HCT116 (cell line): ENCODE measurements around the gene GALNT17. TPM values are rescaled to one million over a fixed set of nuclear protein-coding genes. Genes with fewer than 3 reads are reported as not detected.

Source experiments
- ATAC-seq: fragments of 200-7000 bp; cut with Tn5 transposase; 2 replicates; pipeline ENCODE4 v1.9.1; 2020; ENCODE audit warnings: mild to moderate bottlenecking, moderate library complexity
- BruUV-seq: library from RNA; stranded (reverse); fragments of 400-500 nt; replicated peaks from 2 replicates; lab custom pipeline; 2021; lab: Mats Ljungman, UMichigan
- CTCF ChIA-PET: fragments of 300-600 bp; sonication (Branson Sonifier 250); formaldehyde crosslinking; loops from one replicate; lab custom pipeline; 2021; ENCODE audit warnings: antibody characterized with exemption; lab: Charles Lee
- POLR2A ChIA-PET: fragments of 300-600, 350-600 bp; sonication (Branson Sonifier 250); formaldehyde crosslinking; loops from one replicate; lab custom pipeline; 2021; ENCODE audit warnings: antibody characterized with exemption; lab: Charles Lee
- RAD21 ChIA-PET, 2 experiments: fragments of 300-600 bp; sonication (Branson Sonifier 250); formaldehyde crosslinking; loops; one replicate each; lab custom pipeline; 2023; ENCODE audit warnings: low total read pairs in 2 of 2; ENCODE audit not compliant: uncharacterized antibody in 2 of 2, unreplicated experiment in 2 of 2, low non-redundant PET in 1 of 2; lab: Charles Lee
- DNase-seq: peaks from one replicate; pipeline ENCODE4 v3.0.0-alpha.2; 2010; ENCODE audit warnings: low read depth, low spot score
- H2AFZ ChIP-seq: fragments of 200-600 bp; shearing (Covaris generic), sonication (generic); 2 replicates; pipeline ENCODE4 v1.6.1; 2017; ENCODE audit warnings: low read depth, mixed run types, mixed read lengths, antibody characterized with exemption, low read length; ENCODE audit not compliant: poor library complexity, severe bottlenecking
- H3K27ac ChIP-seq: 2 replicates; pipeline ENCODE4 v1.5.1; 2012; ENCODE audit warnings: low read depth, low read length
- H3K27me3 ChIP-seq: fragments of 200-600 bp; sonication (generic); 2 replicates; pipeline ENCODE4 v1.6.1; 2016; ENCODE audit warnings: mixed run types, low read length, mixed read lengths; ENCODE audit not compliant: insufficient read depth
- H3K36me3 ChIP-seq, 2 experiments: fragments of 200-500 bp in 1 of 2; fragments of 200-600 bp in 1 of 2; sonication (Bioruptor generic) in 1 of 2; sonication (generic) in 1 of 2; 2 replicates each; pipeline versions ENCODE4 v1.5.1 to v1.6.1; 2014 to 2016; ENCODE audit warnings: low read length in 2 of 2, inconsistent platforms in 1 of 2, mixed read lengths in 1 of 2, mixed run types in 1 of 2; ENCODE audit not compliant: insufficient read depth in 2 of 2, control insufficient read depth in 1 of 2
- H3K4me1 ChIP-seq, 2 experiments: fragments of 200-600 bp in 1 of 2; sonication (generic) in 1 of 2; 2 replicates each; pipeline versions ENCODE4 v1.5.1 to v1.6.1; 2012 to 2017; ENCODE audit warnings: low read length in 2 of 2, inconsistent platforms in 1 of 2, mild to moderate bottlenecking in 1 of 2, mixed read lengths in 1 of 2, mixed run types in 1 of 2, moderate library complexity in 1 of 2; ENCODE audit not compliant: insufficient read depth in 2 of 2, control insufficient read depth in 1 of 2
- H3K4me2 ChIP-seq: fragments of 200-600 bp; sonication (generic); 2 replicates; pipeline ENCODE4 v1.6.1; 2017; ENCODE audit warnings: mixed run types, low read length, mixed read lengths
- H3K4me3 ChIP-seq, 2 experiments: fragments of 200-600 bp in 1 of 2; sonication (generic) in 1 of 2; replicated peaks in 1 of 2; 2 replicates each; pipeline ENCODE4 v1.5.1; 2011 to 2016; ENCODE audit warnings: low read length in 2 of 2, control low read depth in 1 of 2, low read depth in 1 of 2, mild to moderate bottlenecking in 1 of 2, mixed read lengths in 1 of 2, mixed run types in 1 of 2
- H3K79me2 ChIP-seq: fragments of 200-600 bp; sonication (generic); 2 replicates; pipeline ENCODE4 v1.6.1; 2017; ENCODE audit warnings: mild to moderate bottlenecking, mixed run types, low read length, moderate library complexity, mixed read lengths; ENCODE audit not compliant: insufficient read depth
- H3K9ac ChIP-seq: fragments of 200-600 bp; sonication (generic); 2 replicates; pipeline ENCODE4 v1.6.1; 2016; ENCODE audit warnings: low read length, mixed read lengths
- H3K9me2 ChIP-seq: fragments of 200-600 bp; sonication (generic), shearing (Covaris generic); 2 replicates; pipeline ENCODE4 v1.6.1; 2017; ENCODE audit warnings: mixed run types, mild to moderate bottlenecking, moderate library complexity; ENCODE audit not compliant: insufficient read depth
- H3K9me3 ChIP-seq, 2 experiments: fragments of 200-500 bp in 1 of 2; fragments of 200-600 bp in 1 of 2; sonication (Bioruptor generic) in 1 of 2; sonication (generic) in 1 of 2; 2 replicates each; pipeline ENCODE4 v1.6.1; 2014 to 2017; ENCODE audit warnings: low read length in 2 of 2, mixed read lengths in 2 of 2, inconsistent platforms in 1 of 2, low read depth in 1 of 2, mild to moderate bottlenecking in 1 of 2, mixed run types in 1 of 2, moderate library complexity in 1 of 2; ENCODE audit not compliant: control insufficient read depth in 1 of 2, insufficient read depth in 1 of 2
- H4K20me1 ChIP-seq: fragments of 200-600 bp; sonication (generic), shearing (Covaris generic); 2 replicates; pipeline ENCODE4 v1.6.1; 2017; ENCODE audit warnings: mixed run types, mild to moderate bottlenecking, moderate library complexity; ENCODE audit not compliant: insufficient read depth
- ELF1 ChIP-seq: IDR thresholded peaks from 2 replicates; pipeline ENCODE4 v1.6.1; 2012; ENCODE audit warnings: low read depth, borderline replicate concordance
- EZH2 ChIP-seq: fragments of 200-600 bp; sonication (generic); IDR thresholded peaks from 2 replicates; pipeline ENCODE4 v1.6.1; 2017; ENCODE audit warnings: antibody characterized with exemption, mixed run types
- POLR2AphosphoS5 ChIP-seq: IDR thresholded peaks from 2 replicates; pipeline ENCODE4 v1.6.1; 2011; ENCODE audit warnings: mild to moderate bottlenecking, low read depth, low read length, moderate library complexity
- RAD21 ChIP-seq: IDR thresholded peaks from 2 replicates; pipeline ENCODE4 v1.6.1; 2012; ENCODE audit warnings: low read depth, mild to moderate bottlenecking
- SP1 ChIP-seq: IDR thresholded peaks from 2 replicates; pipeline ENCODE4 v1.6.1; 2012; ENCODE audit warnings: low read depth
- TCF7L2 ChIP-seq: IDR thresholded peaks from 2 replicates; pipeline ENCODE4 v1.7.0; 2011; ENCODE audit warnings: borderline replicate concordance, inconsistent platforms; ENCODE audit not compliant: insufficient read depth, insufficient read length; ENCODE audit errors: extremely low read depth
- ZNF274 ChIP-seq: fragments of 200-500 bp; sonication (Bioruptor generic); IDR thresholded peaks from 2 replicates; pipeline ENCODE4 v1.6.1; 2014; ENCODE audit warnings: mild to moderate bottlenecking, low read depth, low read length, inconsistent platforms
- intact Hi-C: fragments of 100-400 bp; cut with micrococcal nuclease; formaldehyde crosslinking; loops from 2 replicates; pipeline ENCODE4 v1.10.0; 2022
- total RNA-seq: library from RNA; stranded (reverse); gene quantifications from one replicate; pipeline ENCODE4 v1.2.1, GENCODE V29; 2021; ENCODE audit not compliant: unreplicated experiment
- TF ChIP-seq, protein P1 (sequence below): IDR thresholded peaks from 2 replicates; pipeline ENCODE4 v1.6.1; 2012

Gene GALNT17
- total RNA-seq, 1 experiment from 2014 or later: not detected

DNA sequence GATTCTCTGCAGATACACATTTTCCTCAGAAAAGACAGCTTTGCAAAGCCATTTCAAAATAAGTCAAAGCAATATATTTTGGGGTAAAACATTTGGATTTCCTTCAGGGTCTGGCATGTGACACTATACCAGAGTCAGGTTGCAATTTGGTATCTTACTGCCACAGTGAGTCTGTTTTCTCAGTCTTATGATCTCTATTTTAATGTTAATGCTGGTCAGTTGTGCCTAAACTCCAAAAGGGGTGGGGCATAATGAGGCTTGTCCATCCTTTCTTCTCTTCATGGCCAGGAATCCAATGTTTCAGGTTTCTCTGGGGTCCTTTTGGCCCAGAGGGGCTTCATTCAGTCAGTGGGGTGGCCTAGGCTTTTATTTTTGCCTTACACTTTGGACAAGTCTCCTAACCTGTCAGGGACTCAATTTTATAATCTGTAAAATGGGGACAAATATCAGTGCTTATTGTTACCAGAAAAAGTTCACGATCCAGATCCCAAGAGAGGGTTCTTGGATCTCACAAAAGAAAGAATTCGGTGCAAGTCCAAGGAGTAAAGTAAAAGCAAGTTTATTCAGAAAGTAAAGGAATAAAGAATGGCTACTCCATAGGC lies 341.5 kb downstream of the GALNT17 start:
- H2AFZ ChIP-seq: no peak overlapping the region
- no peaks in the 10 kb centered on the region for H3K9me2 ChIP-seq
- H4K20me1 ChIP-seq: no peaks in the 10 kb centered on the region
- DNase-seq (no peak), ATAC-seq (no peak)
- intact Hi-C loops: no loop called here
- ChIA-PET POLR2A (no interaction called here), CTCF (no interaction called here)
- H3K27me3 ChIP-seq: no peaks in the 10 kb centered on the region
- peaks cover 6 to 28% of the 10 kb centered on the region in 2 experiments; a peak in 2 of 4 replicates for H3K9me3 ChIP-seq
- no peaks in the 10 kb centered on the region for H3K4me1 ChIP-seq
- H3K4me3 ChIP-seq: no peak overlapping the region
- no peaks in the 10 kb centered on the region for H3K36me3 ChIP-seq
- TF ChIP-seq EZH2 (no peak), ZNF274 (no peak)
- TF ChIP-seq, protein P1, sequence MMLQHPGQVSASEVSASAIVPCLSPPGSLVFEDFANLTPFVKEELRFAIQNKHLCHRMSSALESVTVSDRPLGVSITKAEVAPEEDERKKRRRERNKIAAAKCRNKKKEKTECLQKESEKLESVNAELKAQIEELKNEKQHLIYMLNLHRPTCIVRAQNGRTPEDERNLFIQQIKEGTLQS: no peak
- TF ChIP-seq, all 23 proteins: peak for 0
- H3K4me2 ChIP-seq: no peak overlapping the region
- no peak overlapping the region for H3K27ac ChIP-seq
- RAD21 ChIA-PET: no interaction called here
- BruUV-seq: no TSS peak
- no peaks in the 10 kb centered on the region for H3K79me2 ChIP-seq
- no peak overlapping the region for H3K9ac ChIP-seq

DNA sequence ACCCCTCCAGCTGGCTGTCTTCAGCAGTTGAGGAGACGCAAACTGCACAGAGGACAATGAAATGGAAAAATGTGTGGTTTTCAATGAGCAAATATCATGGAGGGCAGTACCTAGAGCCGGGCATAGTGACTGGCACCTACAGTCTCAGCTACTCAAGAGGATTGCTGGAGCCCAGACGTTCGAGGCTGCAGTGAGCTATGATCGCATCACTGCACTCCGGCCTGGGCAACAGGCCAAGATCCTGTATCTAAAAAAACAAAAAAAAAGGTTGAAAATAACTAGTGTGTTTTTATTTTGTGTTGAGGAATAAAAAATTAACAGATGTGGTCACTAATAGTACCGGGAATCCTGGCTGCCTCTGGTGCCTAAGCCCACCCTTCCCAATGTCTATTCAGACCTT lies 345.5 kb downstream of the GALNT17 start:
- H3K4me3 ChIP-seq: no peak overlapping the region
- no peaks in the 10 kb centered on the region for H3K79me2 ChIP-seq
- H3K4me1 ChIP-seq: no peaks in the 10 kb centered on the region
- no peak for DNase-seq
- intact Hi-C loops: no loop called here
- H2AFZ ChIP-seq: no peak overlapping the region
- ATAC-seq: no peak
- H4K20me1 ChIP-seq: no peaks in the 10 kb centered on the region
- no TSS peak for BruUV-seq
- peaks cover 4 to 28% of the 10 kb centered on the region in 2 experiments; a peak in 2 of 4 replicates for H3K9me3 ChIP-seq
- no peaks in the 10 kb centered on the region for H3K27me3 ChIP-seq
- H3K4me2 ChIP-seq: no peak overlapping the region
- ChIA-PET RAD21 (no interaction called here), CTCF (no interaction called here), POLR2A (no interaction called here)
- no peak overlapping the region for H3K9ac ChIP-seq
- TF ChIP-seq POLR2AphosphoS5 (no peak), TCF7L2 (no peak), RAD21 (no peak), SP1 (no peak), ELF1 (no peak)
- H3K36me3 ChIP-seq: no peaks in the 10 kb centered on the region
- H3K9me2 ChIP-seq: no peaks in the 10 kb centered on the region
- no peak overlapping the region for H3K27ac ChIP-seq
